Stimulated activated CD4-positive, alpha-beta T cell treated with anti-CD3 and anti-CD28 coated beads, Interleukin-12 subunit alpha, Interleukin-12 subunit beta, amount 100 ng/mL, for 4 hours (primary cell): ENCODE results near the gene MSI2.
A peak's percentile ranks its signal among the peaks of the same experiment; 100 is the strongest.

Source experiments
- DNase-seq: peaks from one replicate; pipeline ENCODE4 v3.0.0-alpha.2; 2020

MSI2 gene

GRCh38 chr17:57247261-57247660 is 9.1 kb upstream of the MSI2 start:
- DNase-seq: no peak

DNA sequence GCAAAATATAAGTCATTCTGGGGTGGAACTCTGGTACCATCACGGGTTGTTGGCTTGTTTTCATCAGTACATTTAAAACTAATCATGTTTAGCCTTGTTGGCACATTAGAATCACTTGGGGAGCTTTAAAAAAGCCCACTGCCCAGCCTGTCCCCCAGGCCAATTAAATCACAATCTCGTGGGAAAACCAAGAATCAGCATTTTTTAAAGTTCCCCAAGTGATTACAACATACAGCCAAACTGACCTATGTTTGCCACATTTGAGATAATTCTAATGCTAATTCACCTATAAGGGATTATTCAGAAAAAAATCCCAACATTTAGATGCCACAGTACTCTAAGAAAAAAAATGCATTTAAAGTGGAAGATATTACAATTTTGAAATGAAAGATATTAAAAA is 8.4 kb upstream of the MSI2 start:
- DNase-seq: no peak

GRCh38 chr17:57249520-57249919 is 6.8 kb upstream of the MSI2 start:
- no peak for DNase-seq

- no peak for DNase-seq
These were observed 5.0 kb upstream of the MSI2 start for GRCh38 chr17:57251211-57251787.

- no peak for DNase-seq
These were observed 2.8 kb upstream of the MSI2 start for GRCh38 chr17:57253362-57254065.

- DNase-seq: no peak
These were observed 1.0 kb upstream of the MSI2 start for GRCh38 chr17:57255182-57255775.

GRCh38 chr17:57256708-57257112 is 387 bp downstream of the MSI2 start:
- peak; percentile 42 for DNase-seq

DNA sequence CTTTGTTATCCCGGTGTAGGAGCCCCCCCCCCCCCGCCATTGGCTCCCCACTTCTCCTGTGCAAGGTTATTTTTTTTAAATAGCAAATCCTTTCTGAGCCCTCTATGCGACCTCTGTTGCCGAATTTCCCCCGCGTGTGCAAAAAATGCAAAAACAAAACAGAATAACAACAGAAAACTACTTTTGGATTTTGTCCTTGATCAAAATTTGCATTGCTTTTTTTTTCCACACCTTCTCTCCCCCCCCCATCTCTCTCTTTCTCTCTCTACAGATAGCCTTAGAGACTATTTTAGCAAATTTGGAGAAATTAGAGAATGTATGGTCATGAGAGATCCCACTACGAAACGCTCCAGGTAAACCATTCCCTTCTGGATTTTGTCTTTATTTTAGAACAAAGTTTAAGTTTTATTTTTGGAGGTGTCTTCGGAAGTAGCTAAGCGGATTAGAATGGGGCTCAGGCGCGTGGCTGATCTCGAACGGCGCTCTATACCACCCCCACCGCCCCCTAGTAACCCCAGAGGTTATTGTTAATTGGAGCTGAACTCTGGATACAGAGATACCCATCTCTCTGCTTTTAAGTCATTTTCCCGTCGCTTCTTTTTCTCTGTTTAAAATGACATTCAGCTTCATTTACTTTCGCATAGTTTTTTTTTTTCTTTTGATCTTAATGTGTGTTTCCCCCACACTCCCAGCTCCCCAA is 1.0 kb downstream of the MSI2 start:
- no peak for DNase-seq

- no peak for DNase-seq
These were observed 1.9 kb downstream of the MSI2 start for GRCh38 chr17:57257895-57258851.

- DNase-seq: no peak
These were observed 3.0 kb downstream of the MSI2 start for GRCh38 chr17:57259306-57259705.

- DNase-seq: no peak
These were observed 3.5 kb downstream of the MSI2 start for GRCh38 chr17:57259817-57260216.

GRCh38 chr17:57260325-57261083 is 4.2 kb downstream of the MSI2 start:
- DNase-seq: no peak

DNA sequence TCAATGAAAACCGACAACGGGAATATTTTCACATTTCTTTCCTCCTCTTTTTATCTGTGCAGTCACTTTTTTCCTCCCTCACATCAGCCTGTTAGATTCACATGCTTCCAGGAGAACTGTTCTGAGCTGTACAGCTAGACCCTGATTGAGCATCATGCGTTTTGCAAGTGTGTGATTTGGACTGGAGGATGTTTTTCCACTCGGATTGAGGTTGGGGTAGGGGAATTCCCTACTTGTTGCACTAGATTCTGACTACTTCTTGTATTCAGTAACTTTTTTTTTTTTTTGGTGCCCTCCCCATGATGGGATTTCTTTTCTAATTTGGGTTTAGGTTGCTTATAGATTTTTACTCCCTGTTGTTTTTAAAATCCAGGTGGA is 4.8 kb downstream of the MSI2 start:
- DNase-seq: no peak

- DNase-seq: no peak
These were observed 6.2 kb downstream of the MSI2 start for GRCh38 chr17:57262557-57262956.

DNA sequence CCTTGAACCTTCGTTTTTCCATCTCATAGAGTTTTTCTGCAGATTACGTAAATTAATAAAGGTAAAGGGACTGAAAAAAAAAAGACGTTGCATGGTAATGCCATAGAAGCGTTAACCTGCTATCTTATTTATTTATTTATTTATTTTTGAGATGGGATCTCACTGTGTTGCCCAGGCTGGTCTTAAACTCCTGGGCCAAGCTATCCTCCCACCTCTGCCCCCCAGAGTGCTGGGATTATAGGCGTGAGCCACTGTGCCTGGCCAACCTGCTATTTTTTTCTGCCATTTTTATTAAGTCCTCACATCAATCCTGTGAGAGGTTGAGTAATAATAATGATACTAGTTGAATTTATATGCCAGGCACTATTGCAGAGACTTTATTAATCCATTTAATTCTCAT is 7.9 kb downstream of the MSI2 start:
- no peak for DNase-seq

GRCh38 chr17:57264776-57265175 is 8.5 kb downstream of the MSI2 start:
- DNase-seq: no peak

DNA sequence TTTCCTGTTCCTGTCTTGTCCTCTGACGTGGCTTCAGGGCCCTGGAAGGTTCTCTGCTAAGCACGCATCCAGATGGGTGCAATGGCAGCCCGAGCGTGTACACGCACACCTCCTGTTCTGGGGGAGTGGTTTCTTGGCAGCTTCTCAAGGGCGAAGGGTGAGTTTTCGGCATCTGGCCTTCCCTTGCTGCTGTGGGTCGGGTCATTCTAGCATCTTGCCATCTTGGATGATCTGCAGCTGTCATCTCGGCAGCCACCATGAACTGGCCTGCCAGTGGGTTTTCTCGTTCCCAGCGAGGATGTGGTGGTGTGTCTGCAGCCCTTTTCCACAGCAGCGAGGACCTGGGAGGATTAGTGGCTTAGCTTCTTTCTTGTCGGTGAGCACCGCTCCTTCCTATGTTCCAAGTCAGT is 10.6 kb downstream of the MSI2 start:
- DNase-seq: no peak

DNA sequence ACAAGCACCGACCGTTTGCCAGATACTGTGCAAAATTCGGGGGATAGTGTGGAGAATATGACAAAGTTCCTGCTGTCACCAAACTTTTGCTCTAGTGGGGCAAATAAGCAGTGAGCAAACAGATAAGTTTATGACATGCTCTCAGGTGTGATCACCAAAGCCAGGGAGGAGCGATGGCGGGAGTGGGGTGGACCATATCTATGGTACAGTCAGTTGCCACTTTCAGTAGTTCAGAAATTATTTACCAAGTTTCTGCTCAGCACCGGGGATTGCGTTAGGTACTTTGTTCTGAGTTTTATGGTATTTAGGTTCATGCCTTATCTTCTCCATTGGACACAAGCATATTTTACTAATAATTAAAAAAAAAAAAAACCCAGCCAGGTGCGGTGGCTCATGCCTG is 11.9 kb downstream of the MSI2 start:
- DNase-seq: no peak

GRCh38 chr17:57269052-57269451 is 12.7 kb downstream of the MSI2 start:
- no peak for DNase-seq

GRCh38 chr17:57269598-57270255 is 13.4 kb downstream of the MSI2 start:
- no peak for DNase-seq

DNA sequence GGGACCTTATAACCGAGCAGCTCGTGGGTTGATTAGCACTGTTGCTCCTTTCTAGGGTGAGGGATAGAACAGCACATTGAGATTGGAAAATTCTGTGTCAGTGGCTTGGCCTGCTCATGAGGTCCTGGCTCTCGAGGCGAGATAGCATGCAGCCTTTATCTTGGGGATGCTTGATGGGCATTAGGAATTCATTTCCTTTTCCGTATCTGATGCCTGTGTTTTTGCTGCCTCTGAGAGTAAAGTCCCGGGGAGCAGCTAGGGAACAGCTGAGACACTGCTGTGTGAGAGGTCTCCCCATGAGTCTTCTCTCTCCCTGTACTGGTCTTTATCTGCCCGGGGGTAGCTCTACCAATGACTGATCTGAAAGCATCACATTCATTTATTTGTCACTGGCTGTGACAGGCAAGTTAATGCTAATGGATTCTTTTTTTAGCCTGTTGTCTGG is 14.5 kb downstream of the MSI2 start:
- DNase-seq: no peak
